ENCODE measurements around the gene LCLAT1. TPM values are rescaled to one million over a fixed set of nuclear protein-coding genes. Genes with fewer than 3 reads are reported as not detected.

The LCLAT1 gene
- total RNA-seq, 4 donors from 2014 or later, result 0.88 to 116 (median 33.3) TPM

DNA sequence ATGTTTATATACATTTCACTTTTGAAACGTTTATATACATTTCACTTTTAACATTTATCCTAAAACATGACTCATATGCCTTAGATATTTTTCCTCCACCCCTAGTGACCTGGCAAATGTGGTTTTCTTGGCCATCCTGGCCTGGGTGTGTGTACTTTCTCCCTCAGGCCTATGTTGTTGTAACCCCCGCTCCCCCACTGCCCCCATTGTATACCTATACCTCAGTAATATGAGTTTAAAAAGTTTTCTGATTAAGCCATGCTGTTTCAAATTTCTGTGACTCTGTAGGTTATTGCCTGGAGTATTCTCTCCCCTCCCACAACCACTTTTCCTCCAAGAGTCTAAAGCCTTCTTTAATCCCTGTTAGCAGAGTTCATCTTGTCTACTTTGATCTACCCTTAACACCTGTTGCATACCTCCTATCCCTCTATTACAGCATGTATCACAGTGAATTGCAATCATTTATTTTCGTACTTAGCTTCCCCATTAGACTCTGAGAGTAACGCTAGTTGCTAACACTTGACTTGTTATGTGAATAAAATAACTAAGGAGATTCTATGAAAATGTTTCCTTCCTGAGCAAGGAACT, 67.9 kb downstream of the LCLAT1 start:
- H3K4me3 ChIP-seq, result no peak overlapping the region
- peaks cover 4 to 18% of the 10 kb centered on the region in 2 donors for H3K4me1 ChIP-seq
- DNase-seq, result no peak
- H3K36me3 ChIP-seq, result no peaks in the 10 kb centered on the region
- no peaks in the 10 kb centered on the region for H3K9me3 ChIP-seq
- no peak for TF ChIP-seq POLR2A (IDR thresholded peaks at IDR 0.05)
- TF ChIP-seq, protein P1, sequence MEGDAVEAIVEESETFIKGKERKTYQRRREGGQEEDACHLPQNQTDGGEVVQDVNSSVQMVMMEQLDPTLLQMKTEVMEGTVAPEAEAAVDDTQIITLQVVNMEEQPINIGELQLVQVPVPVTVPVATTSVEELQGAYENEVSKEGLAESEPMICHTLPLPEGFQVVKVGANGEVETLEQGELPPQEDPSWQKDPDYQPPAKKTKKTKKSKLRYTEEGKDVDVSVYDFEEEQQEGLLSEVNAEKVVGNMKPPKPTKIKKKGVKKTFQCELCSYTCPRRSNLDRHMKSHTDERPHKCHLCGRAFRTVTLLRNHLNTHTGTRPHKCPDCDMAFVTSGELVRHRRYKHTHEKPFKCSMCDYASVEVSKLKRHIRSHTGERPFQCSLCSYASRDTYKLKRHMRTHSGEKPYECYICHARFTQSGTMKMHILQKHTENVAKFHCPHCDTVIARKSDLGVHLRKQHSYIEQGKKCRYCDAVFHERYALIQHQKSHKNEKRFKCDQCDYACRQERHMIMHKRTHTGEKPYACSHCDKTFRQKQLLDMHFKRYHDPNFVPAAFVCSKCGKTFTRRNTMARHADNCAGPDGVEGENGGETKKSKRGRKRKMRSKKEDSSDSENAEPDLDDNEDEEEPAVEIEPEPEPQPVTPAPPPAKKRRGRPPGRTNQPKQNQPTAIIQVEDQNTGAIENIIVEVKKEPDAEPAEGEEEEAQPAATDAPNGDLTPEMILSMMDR (IDR thresholded peaks at IDR 0.05), result no peak
- intact Hi-C loops (cut with DNase I; ENCODE audit: low total_unique reads), result no loop called here
- H3K27ac ChIP-seq, result no peak overlapping the region
- H3K27me3 ChIP-seq, result no peaks in the 10 kb centered on the region

GRCh38 chr2:30516166-30516565, 69.1 kb downstream of the LCLAT1 start:
- TF ChIP-seq POLR2A (IDR thresholded peaks at IDR 0.05), result no peak
- TF ChIP-seq, protein P1 (IDR thresholded peaks at IDR 0.05), result no peak
- no peak for DNase-seq
- intact Hi-C loops (cut with DNase I; ENCODE audit: low total_unique reads), result no loop called here
- H3K4me1 ChIP-seq, result peaks cover 4 to 14% of the 10 kb centered on the region in 2 donors
- H3K36me3 ChIP-seq, result no peaks in the 10 kb centered on the region
- no peaks in the 10 kb centered on the region for H3K27me3 ChIP-seq
- H3K9me3 ChIP-seq, result no peaks in the 10 kb centered on the region
- no peak overlapping the region for H3K4me3 ChIP-seq
- H3K27ac ChIP-seq, result no peak overlapping the region

DNA sequence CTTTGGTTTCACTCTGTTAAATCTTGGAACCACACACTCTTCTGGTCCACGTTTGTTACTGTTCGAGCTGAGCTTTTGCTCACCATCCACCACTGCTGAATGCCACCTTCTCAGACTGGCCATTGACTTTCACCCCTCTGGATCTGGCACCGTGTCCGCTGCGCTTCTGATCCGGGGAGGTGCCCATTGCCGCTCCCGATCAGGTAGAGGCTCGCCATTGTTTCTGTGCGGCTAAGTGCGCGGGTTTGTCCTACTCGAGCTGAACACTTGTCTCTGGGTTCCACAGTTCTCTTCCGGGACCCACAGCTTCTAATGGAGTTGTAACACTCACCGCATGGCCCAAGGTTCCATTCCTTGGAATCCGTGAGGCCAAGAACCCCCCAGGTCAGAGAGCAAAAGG, 72.8 kb downstream of the LCLAT1 start:
- TF ChIP-seq, protein P1 (IDR thresholded peaks at IDR 0.05), result no peak
- TF ChIP-seq POLR2A (IDR thresholded peaks at IDR 0.05), result no peak
- DNase-seq, result no peak
- H3K4me3 ChIP-seq, result no peak overlapping the region
- H3K4me1 ChIP-seq, result no peaks in the 10 kb centered on the region
- H3K27ac ChIP-seq, result no peak overlapping the region
- intact Hi-C loops (cut with DNase I; ENCODE audit: low total_unique reads), result no loop called here
- no peaks in the 10 kb centered on the region for H3K27me3 ChIP-seq
- no peaks in the 10 kb centered on the region for H3K36me3 ChIP-seq
- no peaks in the 10 kb centered on the region for H3K9me3 ChIP-seq

DNA sequence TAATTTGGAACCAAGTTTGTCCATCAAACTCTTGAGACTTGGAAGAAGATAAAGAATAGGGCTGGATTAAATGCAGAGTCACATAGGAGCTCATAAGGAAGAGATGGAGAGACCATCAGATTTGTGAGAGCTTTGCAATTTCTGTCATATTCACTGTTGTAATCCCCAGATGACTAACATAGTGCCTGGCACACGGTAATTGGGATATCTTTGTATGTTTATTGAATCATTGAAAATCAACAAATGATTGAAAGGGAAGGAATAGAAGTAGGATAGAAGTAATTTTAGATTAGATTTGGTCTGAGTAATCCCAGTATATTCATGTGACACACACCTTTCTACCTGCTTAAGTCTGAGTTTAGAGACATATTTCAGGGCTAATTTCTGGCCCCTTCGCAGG, 75.4 kb downstream of the LCLAT1 start:
- Histone ChIP-seq H3K4me1 (peaks cover 0 to 4% of the 10 kb centered on the region in 2 donors), H3K27ac (no peak overlapping the region), H3K27me3 (no peaks in the 10 kb centered on the region), H3K4me3 (no peak overlapping the region), H3K9me3 (no peaks in the 10 kb centered on the region), H3K36me3 (no peaks in the 10 kb centered on the region)
- TF ChIP-seq, protein P1 (IDR thresholded peaks at IDR 0.05), result no peak
- TF ChIP-seq POLR2A (IDR thresholded peaks at IDR 0.05), result no peak
- intact Hi-C loops (cut with DNase I; ENCODE audit: low total_unique reads), result no loop called here
- no peak for DNase-seq

- Histone ChIP-seq H3K9me3 (no peaks in the 10 kb centered on the region), H3K36me3 (no peaks in the 10 kb centered on the region), H3K4me3 (no peak overlapping the region), H3K4me1 (peaks cover 0 to 4% of the 10 kb centered on the region in 2 donors), H3K27me3 (no peaks in the 10 kb centered on the region), H3K27ac (no peak overlapping the region)
- DNase-seq, result no peak
- intact Hi-C loops (cut with DNase I; ENCODE audit: low total_unique reads), result no loop called here
- TF ChIP-seq POLR2A (IDR thresholded peaks at IDR 0.05), result no peak
- TF ChIP-seq, protein P1 (IDR thresholded peaks at IDR 0.05), result no peak
These were observed 80.4 kb downstream of the LCLAT1 start for GRCh38 chr2:30527411-30527810.

Data from uterus (tissue), 4 donors.